ENCODE measurements around the gene TRPT1.

TRPT1 gene

GRCh38 chr11:64223001-64223651 lies 2.9 kb downstream of the TRPT1 start:
- peaks cover 60% of the 10 kb centered on the region for H3K36me3 ChIP-seq (ENCODE audit: control insufficient read depth, low read length)
- H3K27ac ChIP-seq (ENCODE audit: low read depth, low read length): no peak overlapping the region

DNA sequence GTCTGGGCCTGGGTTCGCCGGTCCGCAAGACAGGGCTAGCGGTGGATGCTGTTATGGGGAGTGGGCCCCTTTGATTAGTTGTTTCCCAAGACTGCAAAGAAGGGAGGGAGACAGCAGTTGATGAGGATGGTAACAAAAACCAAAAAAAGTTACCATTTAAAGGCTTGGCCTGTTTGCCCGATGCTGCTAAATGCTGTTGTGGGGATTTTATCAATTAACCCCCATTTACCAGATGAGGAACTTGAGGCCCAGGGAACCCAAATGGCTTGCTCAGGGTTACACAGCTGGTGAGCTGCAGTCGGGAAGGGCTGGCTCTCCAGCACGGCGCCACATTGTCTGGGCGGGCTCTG lies 3.4 kb downstream of the TRPT1 start:
- H3K4me3 ChIP-seq (ENCODE audit: low read length): no peak overlapping the region
- H3F3A ChIP-seq (ENCODE audit: control insufficient read depth, insufficient read depth): peaks cover 11% of the 10 kb centered on the region
- H3K36me3 ChIP-seq (ENCODE audit: control insufficient read depth, low read length): peaks cover 62% of the 10 kb centered on the region
- H3K79me2 ChIP-seq (ENCODE audit: control insufficient read depth, low read length): peaks cover 24% of the 10 kb centered on the region
- peaks cover 36% of the 10 kb centered on the region for H3K4me1 ChIP-seq (ENCODE audit: control insufficient read depth, low read length)
- H3K9me2 ChIP-seq (replicated peaks; ENCODE audit: control insufficient read depth, low read length): no peaks in the 10 kb centered on the region
- no peak overlapping the region for H3K27ac ChIP-seq (ENCODE audit: low read depth, low read length)
- no peaks in the 10 kb centered on the region for H4K20me1 ChIP-seq (ENCODE audit: control insufficient read depth, insufficient read depth, low read depth, low read length)
- H3K9me3 ChIP-seq (ENCODE audit: control insufficient read depth, insufficient read depth, low read length): no peaks in the 10 kb centered on the region
- TF ChIP-seq CTCF (IDR thresholded peaks at IDR 0.05; ENCODE audit: low read depth, low read length, poor library complexity, severe bottlenecking) (no peak), EZH2phosphoT487 (IDR thresholded peaks at IDR 0.05; ENCODE audit: borderline replicate concordance, low read length) (no peak)
- H3K27me3 ChIP-seq (ENCODE audit: control insufficient read depth, low read length): no peaks in the 10 kb centered on the region
- H3K4me2 ChIP-seq (ENCODE audit: low read length): no peak overlapping the region

More at GRCh38 chr11:64223001-64223651, 2.9 kb downstream of the TRPT1 start:
- H4K20me1 ChIP-seq (ENCODE audit: control insufficient read depth, insufficient read depth, low read depth, low read length): no peaks in the 10 kb centered on the region
- TF ChIP-seq EZH2phosphoT487 (IDR thresholded peaks at IDR 0.05; ENCODE audit: borderline replicate concordance, low read length) (no peak), CTCF (IDR thresholded peaks at IDR 0.05; ENCODE audit: low read depth, low read length, poor library complexity, severe bottlenecking) (no peak)
- no peaks in the 10 kb centered on the region for H3K9me2 ChIP-seq (replicated peaks; ENCODE audit: control insufficient read depth, low read length)
- H3K9me3 ChIP-seq (ENCODE audit: control insufficient read depth, insufficient read depth, low read length): no peaks in the 10 kb centered on the region
- H3F3A ChIP-seq (ENCODE audit: control insufficient read depth, insufficient read depth): peaks cover 11% of the 10 kb centered on the region
- peaks cover 40% of the 10 kb centered on the region for H3K4me1 ChIP-seq (ENCODE audit: control insufficient read depth, low read length)
- H3K27me3 ChIP-seq (ENCODE audit: control insufficient read depth, low read length): no peaks in the 10 kb centered on the region
- H3K4me3 ChIP-seq (ENCODE audit: low read length): no peak overlapping the region
- H3K4me2 ChIP-seq (ENCODE audit: low read length): no peak overlapping the region
- peaks cover 25% of the 10 kb centered on the region for H3K79me2 ChIP-seq (ENCODE audit: control insufficient read depth, low read length)

DNA sequence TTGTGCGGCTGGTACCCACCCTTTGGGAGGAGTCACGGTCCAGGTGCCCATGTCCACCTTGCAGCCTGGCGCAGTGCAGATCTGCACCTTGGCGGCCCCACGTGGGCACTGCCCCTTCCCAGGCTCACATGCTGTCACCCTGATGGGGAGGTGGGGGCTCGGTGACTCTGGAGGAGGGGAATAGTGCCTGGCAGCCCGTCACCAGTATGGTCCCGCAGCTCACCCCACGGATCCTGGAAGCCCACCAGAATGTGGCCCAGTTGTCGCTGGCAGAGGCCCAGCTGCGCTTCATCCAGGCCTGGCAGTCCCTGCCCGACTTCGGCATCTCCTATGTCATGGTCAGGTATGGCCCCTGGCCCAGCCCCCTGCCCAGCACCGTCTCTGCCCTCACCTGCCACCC lies 5.2 kb downstream of the TRPT1 start:
- H3K79me2 ChIP-seq (ENCODE audit: control insufficient read depth, low read length): peaks cover 12% of the 10 kb centered on the region
- H4K20me1 ChIP-seq (ENCODE audit: control insufficient read depth, insufficient read depth, low read depth, low read length): no peaks in the 10 kb centered on the region
- H3F3A ChIP-seq (ENCODE audit: control insufficient read depth, insufficient read depth): peaks cover 11% of the 10 kb centered on the region
- peaks cover 73% of the 10 kb centered on the region for H3K36me3 ChIP-seq (ENCODE audit: control insufficient read depth, low read length)
- 0 out of 2 replicates have a peak overlapping the region, but pooled peaks have one; percentile 6 for H3K27ac ChIP-seq (ENCODE audit: low read depth, low read length)
- TF ChIP-seq EZH2phosphoT487 (IDR thresholded peaks at IDR 0.05; ENCODE audit: borderline replicate concordance, low read length): no peak
- TF ChIP-seq CTCF (IDR thresholded peaks at IDR 0.05; ENCODE audit: low read depth, low read length, poor library complexity, severe bottlenecking): no peak
- H3K27me3 ChIP-seq (ENCODE audit: control insufficient read depth, low read length): no peaks in the 10 kb centered on the region
- H3K9me3 ChIP-seq (ENCODE audit: control insufficient read depth, insufficient read depth, low read length): no peaks in the 10 kb centered on the region
- no peaks in the 10 kb centered on the region for H3K9me2 ChIP-seq (replicated peaks; ENCODE audit: control insufficient read depth, low read length)
- no peak overlapping the region for H3K4me2 ChIP-seq (ENCODE audit: low read length)
- peaks cover 29% of the 10 kb centered on the region for H3K4me1 ChIP-seq (ENCODE audit: control insufficient read depth, low read length)
- no peak overlapping the region for H3K4me3 ChIP-seq (ENCODE audit: low read length)
